ENCODE measurements around the gene BHLHE40. TPM values are rescaled to one million over a fixed set of nuclear protein-coding genes. Genes with fewer than 3 reads are reported as not detected.

Gene BHLHE40
- 2.9 TPM for total RNA-seq

DNA sequence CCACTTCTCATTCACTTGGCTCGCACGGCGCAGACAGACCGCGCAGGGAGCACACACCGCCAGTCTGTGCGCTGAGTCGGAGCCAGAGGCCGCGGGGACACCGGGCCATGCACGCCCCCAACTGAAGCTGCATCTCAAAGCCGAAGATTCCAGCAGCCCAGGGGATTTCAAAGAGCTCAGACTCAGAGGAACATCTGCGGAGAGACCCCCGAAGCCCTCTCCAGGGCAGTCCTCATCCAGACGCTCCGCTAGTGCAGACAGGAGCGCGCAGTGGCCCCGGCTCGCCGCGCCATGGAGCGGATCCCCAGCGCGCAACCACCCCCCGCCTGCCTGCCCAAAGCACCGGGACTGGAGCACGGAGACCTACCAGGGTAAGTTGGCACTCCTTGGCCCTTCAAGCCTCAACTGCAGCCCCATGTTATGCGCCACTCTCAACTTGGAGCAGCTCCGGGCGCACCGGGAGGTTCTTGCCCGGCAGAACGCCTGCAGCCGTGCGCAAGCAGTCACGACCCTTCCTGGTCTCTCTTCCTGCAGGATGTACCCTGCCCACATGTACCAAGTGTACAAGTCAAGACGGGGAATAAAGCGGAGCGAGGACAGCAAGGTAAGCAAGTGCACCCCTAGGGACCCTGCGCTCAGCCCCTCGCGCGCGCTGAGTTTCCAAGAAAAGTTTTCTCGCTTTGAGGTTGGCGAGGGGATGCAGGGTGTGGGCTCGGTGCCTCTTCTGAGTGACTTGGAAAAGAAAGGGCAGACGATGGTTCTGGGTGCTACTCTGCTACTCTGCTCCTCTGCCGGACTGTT is at the start of gene BHLHE40:
TSS of gene BHLHE40 (plus strand) at position 10 of the 801 bp plus-strand sequence. CDS start at position 292, 282 bp downstream.
- FAIRE-seq = no peak

DNA sequence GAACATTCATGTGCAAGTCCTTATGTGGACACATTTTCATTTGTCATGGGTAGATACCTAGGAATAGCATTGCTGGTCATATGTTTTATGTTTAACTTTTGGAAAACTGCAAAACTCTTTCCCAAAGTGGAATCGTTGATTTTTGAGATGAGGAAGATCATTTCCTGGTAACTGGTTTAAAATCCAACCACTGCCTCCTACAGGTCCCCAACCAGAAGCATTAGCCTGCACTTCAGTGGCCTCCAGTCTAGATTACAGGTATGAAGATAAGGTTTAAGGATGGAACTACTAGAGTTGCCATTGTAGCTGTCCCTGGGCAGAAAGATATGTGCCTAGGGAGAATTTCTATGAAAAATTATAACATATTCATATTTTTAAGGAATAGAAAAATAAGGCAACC is 48.7 kb upstream of the BHLHE40 start:
- no peak for FAIRE-seq

More for the DNA sequence above, at the start of gene BHLHE40:
- DNase-seq (ENCODE audit: low spot score in 2 of 2) = no peak

DNA sequence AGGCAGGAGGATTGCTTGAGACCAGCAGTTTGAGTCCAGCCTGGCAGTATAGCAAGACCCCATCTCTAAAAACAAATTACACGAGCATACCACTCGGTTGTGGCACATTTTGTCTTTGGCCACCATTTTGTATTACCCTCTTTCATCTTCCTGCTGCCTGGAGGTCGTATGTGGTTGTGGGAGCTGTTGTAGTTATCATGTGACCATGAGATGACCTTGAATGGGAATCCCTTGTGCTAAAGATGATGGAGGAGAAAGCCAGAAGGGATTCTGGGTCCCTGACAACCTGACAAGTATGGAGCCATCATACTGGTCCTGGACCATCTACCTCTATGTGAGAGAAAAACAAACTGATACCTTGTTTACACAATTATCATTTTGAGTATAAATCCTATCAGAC is 45.2 kb upstream of the BHLHE40 start:
- DNase-seq (ENCODE audit: low spot score in 2 of 2) = no peak
- no peak for FAIRE-seq

More for the DNA sequence above, 48.7 kb upstream of the BHLHE40 start:
- DNase-seq (ENCODE audit: low spot score in 2 of 2) = no peak

DNA sequence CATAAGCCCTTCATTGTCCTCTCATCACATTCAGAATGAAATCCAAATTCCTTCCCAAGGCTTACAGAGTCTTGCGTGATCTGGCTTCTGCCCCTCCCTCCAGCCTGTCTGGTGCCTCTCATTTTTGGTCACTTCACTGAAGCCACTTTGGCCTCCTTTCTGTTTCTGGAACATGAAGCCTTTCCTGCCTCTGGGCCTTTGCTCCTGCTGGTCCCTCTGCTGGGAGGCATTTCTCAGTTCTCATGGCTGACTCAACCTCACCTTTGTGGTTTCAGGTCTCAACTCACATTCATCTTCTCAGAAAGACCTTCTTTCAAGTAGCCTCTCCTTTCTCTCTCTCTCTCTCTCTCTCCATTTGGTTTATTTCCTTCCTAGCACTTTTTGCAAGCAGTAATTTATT is 43.9 kb upstream of the BHLHE40 start:
- FAIRE-seq (no peak), DNase-seq (ENCODE audit: low spot score in 2 of 2) (no peak)

DNA sequence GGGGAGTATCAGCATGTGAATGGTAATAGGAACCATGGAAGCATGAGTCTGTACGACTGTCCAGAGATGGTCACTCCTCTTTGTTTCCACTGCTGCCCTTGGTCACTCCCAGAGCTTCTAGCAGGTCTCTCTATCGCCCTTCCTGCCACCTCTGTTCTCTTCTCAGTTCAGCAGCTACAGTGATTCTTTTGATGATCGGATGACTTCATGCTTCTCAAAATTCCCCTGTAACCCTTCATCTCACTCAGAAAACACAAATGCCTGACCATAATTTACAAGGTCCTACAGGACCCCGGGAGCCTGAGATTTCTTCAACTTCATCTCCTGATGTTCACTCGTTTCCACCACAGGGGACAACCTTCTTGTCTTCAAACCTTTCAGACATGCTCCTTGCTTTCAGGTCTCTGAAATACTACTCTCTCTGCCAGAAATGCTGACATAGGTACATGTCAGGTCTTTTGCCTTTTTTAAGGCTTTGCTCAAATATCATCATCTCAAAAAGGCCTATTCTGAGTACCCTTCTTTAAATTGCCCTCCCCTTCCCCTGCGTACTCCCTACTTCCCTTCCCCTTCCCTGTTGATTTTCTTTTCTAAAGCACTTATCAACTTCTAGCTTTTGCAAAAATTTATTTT is 42.1 kb upstream of the BHLHE40 start:
- FAIRE-seq = no peak

DNA sequence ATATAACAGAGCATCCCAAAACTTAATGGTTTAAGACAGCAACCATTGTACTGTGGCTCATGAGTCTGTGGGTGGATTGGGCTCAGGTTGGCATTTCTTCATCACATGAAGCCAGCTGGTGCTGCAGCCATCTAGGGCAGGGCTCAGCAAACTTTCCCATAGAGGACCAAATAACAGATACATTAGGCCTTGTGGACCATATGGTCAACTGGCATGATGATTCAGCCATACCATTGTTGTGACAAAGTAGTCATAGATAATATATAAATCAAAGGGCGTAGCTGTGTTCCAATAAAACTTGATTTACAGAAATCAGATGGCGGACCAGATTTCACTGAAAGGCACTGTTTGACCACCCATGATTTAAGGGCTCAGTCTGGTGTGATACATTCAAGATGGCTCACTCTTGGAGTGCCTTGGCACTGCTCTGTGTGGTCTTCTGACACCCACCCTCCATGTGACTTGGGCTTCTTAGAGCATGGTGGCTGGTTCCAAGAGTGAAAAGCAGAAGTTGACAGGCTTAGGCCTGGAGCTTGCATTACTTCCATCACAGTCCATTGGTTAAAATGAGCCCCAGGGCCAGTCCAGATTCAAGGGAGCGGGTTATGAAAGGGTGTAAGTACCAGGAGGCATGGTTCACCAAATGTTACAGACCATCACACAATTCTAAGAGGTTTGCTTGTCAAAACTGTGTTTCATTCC is 40.8 kb upstream of the BHLHE40 start:
- no peak for FAIRE-seq

More for the DNA sequence above, 42.1 kb upstream of the BHLHE40 start:
- DNase-seq (ENCODE audit: low spot score in 2 of 2) = no peak

DNA sequence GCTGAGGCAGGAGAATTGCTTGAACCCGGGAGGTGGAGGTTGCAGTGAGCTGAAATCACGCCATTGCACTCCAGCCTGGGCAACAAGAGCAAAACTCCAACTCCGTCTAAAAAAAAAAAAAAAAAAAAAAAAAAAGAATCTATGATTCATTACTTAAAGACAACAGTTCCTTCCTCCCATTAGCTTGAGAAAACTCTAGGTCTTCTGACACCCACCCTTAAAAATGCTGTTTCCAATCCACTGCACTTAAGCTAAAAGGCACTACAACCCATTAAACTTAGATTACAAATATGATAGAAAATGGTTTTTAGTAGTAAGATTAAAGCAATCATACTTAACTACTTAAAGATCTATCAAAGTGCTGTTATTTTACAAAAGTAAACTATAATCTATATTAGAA is 40.0 kb upstream of the BHLHE40 start:
- FAIRE-seq (no peak), DNase-seq (ENCODE audit: low spot score in 2 of 2) (no peak)

More for the DNA sequence above, 40.8 kb upstream of the BHLHE40 start:
- no peak for DNase-seq (ENCODE audit: low spot score in 2 of 2)

DNA sequence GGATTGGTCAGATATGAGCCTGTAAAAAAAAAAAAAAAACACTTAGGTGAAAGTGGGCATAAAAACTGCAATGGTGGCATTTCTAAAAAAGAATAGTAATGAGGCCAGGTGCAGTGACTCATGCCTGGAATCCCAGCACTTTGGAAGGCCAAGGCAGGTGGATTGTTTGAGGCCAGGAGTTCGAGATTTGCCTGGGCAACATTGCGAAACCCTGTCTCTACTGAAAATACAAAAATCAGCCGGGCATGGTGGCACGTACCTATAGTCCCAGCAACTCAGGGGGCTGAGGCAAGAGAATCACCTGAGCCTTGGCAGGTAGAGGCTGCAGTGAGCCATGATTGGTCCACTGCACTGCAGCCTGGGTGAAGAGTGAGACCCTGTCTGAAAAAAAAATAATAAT is 38.3 kb upstream of the BHLHE40 start:
- FAIRE-seq = no peak
- no peak for DNase-seq (ENCODE audit: low spot score in 2 of 2)

DNA sequence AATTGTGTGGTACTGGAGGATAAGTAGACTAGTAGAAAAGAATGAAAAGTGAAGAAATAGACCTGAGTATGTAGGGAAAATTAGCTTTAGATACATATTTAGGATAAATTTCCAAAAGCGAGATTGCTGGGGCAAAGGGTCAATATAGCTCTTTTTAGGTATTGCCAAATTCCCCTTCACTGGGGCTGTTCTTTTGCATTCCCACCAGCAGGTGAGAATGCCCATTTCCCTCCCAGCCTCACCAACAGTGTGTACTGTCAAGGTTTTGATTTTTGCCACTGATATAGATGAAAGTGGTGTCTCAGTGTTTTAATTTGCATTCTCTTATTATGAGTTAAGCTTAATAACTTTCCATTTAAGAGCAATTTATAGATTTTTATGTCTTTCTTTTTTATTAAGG is 35.7 kb upstream of the BHLHE40 start:
- FAIRE-seq (no peak), DNase-seq (ENCODE audit: low spot score in 2 of 2) (no peak)

DNA sequence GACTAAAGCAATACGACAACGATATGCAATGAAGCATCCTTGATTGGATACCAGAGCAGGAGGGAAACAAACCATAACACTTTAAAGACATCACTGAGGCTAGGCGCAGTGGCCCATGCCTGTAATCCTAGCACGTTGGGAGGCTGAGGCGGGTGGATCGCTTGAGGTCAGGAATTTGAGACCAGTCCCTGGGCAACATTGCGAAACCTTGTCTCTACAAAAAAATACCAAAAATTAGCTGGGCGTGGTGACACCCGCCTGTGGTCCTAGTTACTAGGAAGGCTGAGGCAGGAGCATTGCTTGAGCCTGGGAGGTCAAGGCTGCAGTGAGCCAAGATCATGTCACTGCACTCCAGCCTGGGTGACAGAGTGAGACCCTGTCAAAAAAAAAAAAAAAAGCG is 33.9 kb upstream of the BHLHE40 start:
- DNase-seq (ENCODE audit: low spot score in 2 of 2) = no peak
- no peak for FAIRE-seq

DNA sequence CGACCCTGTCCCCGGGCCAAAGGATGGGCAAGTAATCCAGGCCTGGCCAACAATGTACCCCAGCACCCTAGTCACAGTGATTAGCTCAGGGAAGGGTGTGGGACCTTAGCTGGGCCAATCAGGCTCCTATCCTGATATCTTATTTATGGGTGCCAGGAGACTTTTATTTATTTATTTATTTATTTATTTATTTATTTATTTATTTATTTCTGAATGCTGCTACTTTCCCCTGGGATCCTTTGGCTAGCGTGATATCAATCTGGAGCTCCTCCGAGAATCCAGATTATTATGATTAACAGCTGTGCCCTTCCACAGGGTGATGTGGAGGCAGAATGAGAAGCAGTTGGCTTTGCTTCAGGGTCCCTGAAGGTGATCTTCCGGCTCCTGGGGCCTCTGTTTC is 32.2 kb upstream of the BHLHE40 start:
- DNase-seq (ENCODE audit: low spot score in 2 of 2) = no peak
- no peak for FAIRE-seq

DNA sequence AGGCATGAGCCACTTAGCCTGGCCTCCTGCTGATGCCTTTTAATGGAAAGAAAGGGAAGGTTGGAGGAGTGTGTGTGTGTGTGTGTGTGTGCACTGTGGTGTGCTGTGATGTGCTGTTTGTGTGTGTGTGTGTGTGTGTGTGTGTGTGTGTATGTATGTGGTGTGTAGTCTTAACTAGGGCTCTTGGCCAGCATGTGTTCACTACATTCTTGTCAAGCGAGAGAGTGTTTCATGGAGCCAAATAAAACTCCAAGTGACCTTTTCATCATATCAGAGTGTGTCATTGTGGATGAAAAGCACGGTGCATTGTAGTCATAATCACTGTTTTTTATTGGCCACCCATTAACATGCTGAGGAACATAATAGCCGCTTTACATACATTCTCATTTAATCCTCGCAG is 30.8 kb upstream of the BHLHE40 start:
- FAIRE-seq (no peak), DNase-seq (ENCODE audit: low spot score in 2 of 2) (no peak)

DNA sequence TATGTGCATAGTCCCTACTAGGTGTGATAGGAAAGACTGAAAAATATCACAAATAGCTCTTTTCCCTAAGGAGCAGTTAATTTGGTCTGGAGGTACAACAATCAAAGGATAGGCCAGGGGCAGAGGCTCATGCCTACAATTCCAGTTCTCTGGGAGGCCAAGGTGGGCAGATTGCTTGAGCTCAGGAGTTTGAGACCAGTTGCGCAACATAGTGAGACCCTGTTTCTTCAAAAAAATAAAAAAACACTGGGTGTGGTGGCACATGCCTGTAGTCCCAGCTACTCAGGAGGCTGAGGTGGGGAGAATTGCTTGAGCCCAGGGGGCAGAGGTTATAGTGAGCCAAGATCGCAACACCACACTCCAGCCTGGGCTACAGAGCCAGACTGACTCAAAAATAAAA is 30.2 kb upstream of the BHLHE40 start:
- FAIRE-seq = no peak

DNA sequence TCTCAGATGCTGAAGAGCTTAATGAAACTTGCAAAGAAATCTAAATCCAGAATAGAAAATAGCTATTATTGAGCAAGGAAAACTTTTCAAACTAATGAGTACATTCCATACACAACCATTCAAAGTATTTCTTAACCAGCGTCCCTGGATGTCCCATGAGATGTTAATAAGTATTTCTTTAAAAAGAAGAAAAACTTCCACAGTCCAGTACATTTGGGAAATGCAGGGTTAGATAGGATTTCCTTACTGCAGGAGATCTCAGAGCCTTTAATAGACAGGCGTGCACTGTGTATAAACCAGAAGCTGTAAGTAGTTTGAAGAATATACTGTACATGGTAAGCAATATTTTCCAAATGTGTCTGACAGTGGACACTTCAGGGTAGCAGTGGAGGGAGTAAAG is 29.6 kb upstream of the BHLHE40 start:
- FAIRE-seq (no peak), DNase-seq (ENCODE audit: low spot score in 2 of 2) (no peak)

More for the DNA sequence above, 30.2 kb upstream of the BHLHE40 start:
- no peak for DNase-seq (ENCODE audit: low spot score in 2 of 2)

DNA sequence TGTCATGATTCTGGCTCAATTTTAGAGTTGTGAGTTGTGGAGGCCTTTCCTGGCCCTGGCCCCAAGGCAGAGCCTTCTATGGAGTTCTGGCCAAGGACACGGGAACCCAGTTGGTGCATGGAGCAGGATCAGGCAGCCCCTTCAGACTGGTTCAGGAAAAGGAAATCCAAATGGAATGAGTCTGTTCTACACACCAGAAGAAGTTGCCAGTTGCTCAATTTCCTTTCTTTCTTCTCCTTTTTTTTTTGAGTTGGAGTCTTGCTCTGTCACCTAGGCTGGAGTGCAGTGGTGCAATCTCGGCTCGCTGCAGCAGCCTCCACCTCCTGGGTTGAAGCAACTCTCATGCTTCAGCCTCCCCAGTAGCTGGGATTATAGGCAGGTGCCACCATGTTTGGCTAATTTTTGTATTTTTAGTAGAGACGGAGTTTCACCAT is 28.9 kb upstream of the BHLHE40 start:
- DNase-seq (ENCODE audit: low spot score in 2 of 2) (no peak), FAIRE-seq (no peak)

DNA sequence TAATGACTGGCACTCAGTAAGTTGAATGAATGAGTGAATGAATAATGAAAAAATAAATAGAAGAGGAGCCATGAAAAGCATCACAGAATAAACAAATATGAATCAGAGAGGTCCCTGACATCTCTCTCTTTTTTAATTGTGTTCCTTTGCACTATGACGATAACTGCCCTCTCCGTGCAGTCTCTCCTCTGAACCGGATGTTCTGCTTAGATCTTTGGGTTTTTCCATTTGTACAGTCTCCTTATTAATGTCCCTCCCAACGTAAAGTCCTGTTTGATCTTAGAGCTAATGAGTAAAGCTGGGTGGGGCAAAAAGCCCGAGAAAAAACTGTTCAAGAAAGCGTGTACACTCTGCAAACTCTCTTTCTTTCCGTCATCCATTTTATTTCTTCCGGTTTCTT is 28.3 kb upstream of the BHLHE40 start:
- DNase-seq (ENCODE audit: low spot score in 2 of 2) (no peak), FAIRE-seq (no peak)

DNA sequence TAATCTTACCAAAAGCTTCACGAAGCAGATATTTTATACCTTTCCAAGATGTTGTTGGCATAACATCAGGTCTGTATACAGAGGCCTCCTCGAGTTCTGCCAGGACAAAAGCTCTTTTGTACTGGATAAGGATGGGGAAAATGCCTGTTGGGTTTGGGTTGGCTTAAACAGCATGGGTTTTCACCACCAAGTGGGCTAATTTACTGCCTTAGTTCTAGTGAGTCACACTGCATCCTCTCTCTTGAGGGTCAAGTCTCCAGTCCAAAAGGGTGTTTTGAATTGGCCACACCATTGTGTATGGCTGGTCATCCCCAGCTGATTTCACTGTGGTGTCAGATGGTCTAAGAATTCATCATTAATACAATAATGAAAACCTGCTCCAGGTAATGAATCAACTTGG is 26.1 kb upstream of the BHLHE40 start:
- FAIRE-seq = no peak
- DNase-seq (ENCODE audit: low spot score in 2 of 2) = no peak

DNA sequence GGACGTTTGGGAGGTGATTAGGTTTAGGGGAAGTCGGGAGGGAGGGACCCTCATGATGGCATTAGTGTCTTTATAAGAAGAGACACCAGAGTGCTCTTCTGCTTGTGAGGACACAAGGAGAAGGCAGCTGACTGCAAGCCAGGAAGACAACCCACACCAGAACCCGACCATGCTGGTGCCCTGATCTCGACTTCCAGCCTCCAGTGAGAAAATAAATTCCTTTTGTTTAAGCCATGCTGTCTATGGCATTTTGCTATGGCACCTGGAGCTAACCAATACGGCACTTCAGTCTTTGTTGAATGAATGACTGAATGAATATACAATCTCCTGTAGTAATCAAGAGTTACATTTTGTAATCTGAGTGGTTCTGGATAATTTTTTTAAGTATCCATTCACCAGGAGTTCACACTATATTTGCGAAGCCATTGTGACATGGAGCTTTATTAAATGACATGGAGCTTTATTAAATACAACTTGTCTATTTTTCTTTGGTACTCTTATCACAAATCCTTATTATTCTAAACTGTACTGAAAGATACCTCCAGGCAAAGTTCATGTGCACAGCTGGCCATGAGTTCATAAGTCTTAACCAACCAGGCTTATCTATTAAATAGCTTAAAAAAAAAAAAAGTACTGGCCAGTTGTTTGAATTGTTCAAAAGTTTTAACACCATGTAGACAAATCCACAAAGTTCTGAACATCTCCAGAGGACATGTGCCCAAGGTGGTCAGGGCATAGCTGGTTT is 24.8 kb upstream of the BHLHE40 start:
- FAIRE-seq (no peak), DNase-seq (ENCODE audit: low spot score in 2 of 2) (no peak)

DNA sequence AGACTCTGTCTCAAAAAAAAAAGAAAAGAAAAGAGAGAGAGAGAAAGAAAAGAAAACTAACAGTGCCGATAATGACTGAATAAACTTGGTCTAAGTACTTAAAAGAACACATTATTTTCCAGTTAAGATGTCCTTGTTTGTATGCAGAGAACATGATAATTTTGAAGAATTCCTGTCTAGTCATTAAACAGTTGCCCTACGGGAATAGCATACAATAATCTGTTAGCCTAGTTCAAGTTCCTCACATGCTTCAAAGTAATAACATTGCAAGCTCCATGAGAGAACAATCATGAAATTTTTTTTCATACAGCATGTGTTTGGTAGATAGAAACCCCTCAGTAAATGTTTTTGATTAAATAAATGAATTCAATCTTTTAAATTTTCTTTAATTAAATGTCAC is 23.1 kb upstream of the BHLHE40 start:
- DNase-seq (ENCODE audit: low spot score in 2 of 2) (no peak), FAIRE-seq (no peak)

DNA sequence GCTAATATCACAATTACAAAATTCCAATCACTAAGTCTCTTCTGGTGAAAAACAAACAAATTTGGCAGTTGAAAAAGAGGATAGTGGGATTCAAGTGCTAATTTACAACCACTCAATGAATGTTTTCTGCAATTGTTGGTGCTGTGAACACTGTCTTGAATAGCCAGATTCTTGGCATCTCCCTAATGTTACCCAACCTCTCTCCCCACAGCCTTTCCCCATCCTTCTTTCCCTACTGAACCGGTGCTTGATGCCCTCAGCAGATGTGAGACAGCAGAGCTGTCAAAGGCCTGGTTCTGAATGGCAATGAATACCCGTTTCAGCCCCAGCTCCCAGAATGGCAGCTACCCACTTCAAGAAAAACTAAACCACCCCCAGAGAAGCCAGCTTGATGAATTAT is 22.5 kb upstream of the BHLHE40 start:
- FAIRE-seq (no peak), DNase-seq (ENCODE audit: low spot score in 2 of 2) (no peak)

DNA sequence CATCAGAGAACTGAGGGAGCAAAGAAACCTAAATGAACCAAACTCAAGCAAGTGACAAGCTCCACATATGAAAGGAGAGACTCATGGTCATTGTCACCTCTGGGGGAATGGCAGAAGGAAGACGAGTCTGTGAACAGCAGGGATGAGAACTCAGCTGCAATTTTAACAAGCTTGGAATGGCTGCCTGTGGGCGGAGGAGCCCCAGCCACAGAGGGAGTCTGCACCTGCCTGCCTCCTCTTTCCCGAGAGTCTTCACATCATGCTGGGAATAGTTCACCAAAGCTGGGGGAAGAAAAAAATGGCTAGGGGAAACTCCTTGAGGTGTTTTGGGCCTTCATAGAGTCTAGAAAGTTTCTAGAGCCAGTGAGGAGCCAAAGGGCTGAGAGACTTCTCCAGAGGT is 21.3 kb upstream of the BHLHE40 start:
- DNase-seq (ENCODE audit: low spot score in 2 of 2) (no peak), FAIRE-seq (no peak)
